Mesenchymal stem cell (in vitro differentiated cells and primary cell): ENCODE measurements around the gene ARIH1.

ENCODE experiments used
- DNase-seq: peaks from one replicate; pipeline ENCODE4 v3.0.0-alpha.2; 2013
- H2AFZ ChIP-seq: one replicate; pipeline ENCODE4 v1.6.1; 2013; ENCODE audit warnings: low read depth, mild to moderate bottlenecking, control low read depth, inconsistent platforms, low read length, moderate library complexity
- H2AK5ac ChIP-seq: 2 replicates; pipeline ENCODE4 v1.6.1; 2013; ENCODE audit warnings: low read length, moderate library complexity, mild to moderate bottlenecking, inconsistent platforms; ENCODE audit not compliant: severe bottlenecking
- H2BK120ac ChIP-seq: one replicate; pipeline ENCODE4 v1.6.1; 2013; ENCODE audit warnings: low read depth, mild to moderate bottlenecking, inconsistent platforms, low read length, moderate library complexity
- H2BK12ac ChIP-seq, 2 experiments: one replicate each; pipeline ENCODE4 v1.6.1; 2013; ENCODE audit warnings: inconsistent platforms in 2 of 2, low read length in 2 of 2, mild to moderate bottlenecking in 2 of 2, moderate library complexity in 2 of 2, control low read depth in 1 of 2
- H2BK15ac ChIP-seq: one replicate; pipeline ENCODE4 v1.6.1; 2013; ENCODE audit warnings: mild to moderate bottlenecking, low read depth, inconsistent platforms; ENCODE audit not compliant: poor library complexity, severe bottlenecking
- H2BK5ac ChIP-seq: 2 replicates; pipeline ENCODE4 v1.6.1; 2013; ENCODE audit warnings: low read depth, mild to moderate bottlenecking, low read length, control low read depth, inconsistent platforms; ENCODE audit not compliant: poor library complexity, severe bottlenecking
- H3K14ac ChIP-seq, 2 experiments: one replicate each; pipeline ENCODE4 v1.6.1; 2013; ENCODE audit warnings: inconsistent platforms in 2 of 2, low read length in 2 of 2, control low read depth in 1 of 2, mild to moderate bottlenecking in 1 of 2, moderate library complexity in 1 of 2
- H3K18ac ChIP-seq, 2 experiments: one replicate each; pipeline ENCODE4 v1.6.1; 2013; ENCODE audit warnings: inconsistent platforms in 2 of 2, low read length in 2 of 2, control low read depth in 1 of 2, low read depth in 1 of 2, mild to moderate bottlenecking in 1 of 2
- H3K23ac ChIP-seq, 2 experiments: one replicate each; pipeline ENCODE4 v1.6.1; 2013; ENCODE audit warnings: inconsistent platforms in 2 of 2, low read length in 2 of 2, mild to moderate bottlenecking in 2 of 2, moderate library complexity in 2 of 2, control low read depth in 1 of 2
- H3K27ac ChIP-seq: 2 replicates; pipeline ENCODE4 v1.5.1; 2013; ENCODE audit warnings: mild to moderate bottlenecking, moderate library complexity, low read length, control low read depth, inconsistent platforms; ENCODE audit not compliant: poor library complexity, severe bottlenecking
- H3K27me3 ChIP-seq, 2 experiments: 2 replicates each; pipeline versions ENCODE4 v1.6.1 to v1.7.0; 2013; ENCODE audit warnings: low read length in 2 of 2, mild to moderate bottlenecking in 2 of 2, moderate library complexity in 2 of 2, control low read depth in 1 of 2, inconsistent platforms in 1 of 2; ENCODE audit not compliant: control insufficient read depth in 1 of 2, insufficient read depth in 1 of 2
- H3K36me3 ChIP-seq, 2 experiments: 2 replicates each; pipeline versions ENCODE4 v1.6.1 to v1.7.0; 2013; ENCODE audit warnings: low read length in 2 of 2, control low read depth in 1 of 2, inconsistent platforms in 1 of 2, low read depth in 1 of 2, mild to moderate bottlenecking in 1 of 2; ENCODE audit not compliant: insufficient read depth in 2 of 2, control insufficient read depth in 1 of 2
- H3K4ac ChIP-seq, 2 experiments: one replicate each; pipeline ENCODE4 v1.6.1; 2013; ENCODE audit warnings: inconsistent platforms in 2 of 2, low read length in 2 of 2, mild to moderate bottlenecking in 2 of 2, moderate library complexity in 2 of 2, control low read depth in 1 of 2, low read depth in 1 of 2
- H3K4me1 ChIP-seq: 2 replicates; pipeline ENCODE4 v1.6.1; 2013; ENCODE audit warnings: low read depth, low read length, control low read depth; ENCODE audit not compliant: control insufficient read depth, insufficient read depth
- H3K4me2 ChIP-seq: 2 replicates; pipeline ENCODE4 v1.6.1; 2013; ENCODE audit warnings: low read length, mild to moderate bottlenecking, inconsistent platforms; ENCODE audit not compliant: poor library complexity, severe bottlenecking
- H3K4me3 ChIP-seq, 2 experiments: 2 replicates each; pipeline versions ENCODE4 v1.5.1 to v1.7.0; 2013; ENCODE audit warnings: low read length in 2 of 2, mild to moderate bottlenecking in 2 of 2, control low read depth in 1 of 2, low read depth in 1 of 2; ENCODE audit not compliant: insufficient read depth in 1 of 2
- H3K79me1 ChIP-seq: replicated peaks from 2 replicates; pipeline ENCODE4 v1.6.1; 2013; ENCODE audit warnings: mild to moderate bottlenecking, control low read depth, low read length, inconsistent platforms; ENCODE audit not compliant: poor library complexity, severe bottlenecking
- H3K9ac ChIP-seq: 2 replicates; pipeline ENCODE4 v1.7.0; 2013; ENCODE audit warnings: mild to moderate bottlenecking, low read length, moderate library complexity
- H3K9me3 ChIP-seq: 2 replicates; pipeline ENCODE4 v1.7.0; 2013; ENCODE audit warnings: mild to moderate bottlenecking, low read length; ENCODE audit not compliant: control insufficient read depth
- H4K8ac ChIP-seq: one replicate; pipeline ENCODE4 v1.6.1; 2013; ENCODE audit warnings: inconsistent platforms, mild to moderate bottlenecking, low read length, moderate library complexity
- H4K91ac ChIP-seq: one replicate; pipeline ENCODE4 v1.6.1; 2013; ENCODE audit warnings: mild to moderate bottlenecking, low read length, inconsistent platforms
- WGBS: methylation state at CpG from one replicate; pipeline ENCODE4 v1.1.7; 2013; ENCODE audit warnings: mixed read lengths; 5-methylcytosine and 5-hydroxymethylcytosine counted together

Gene ARIH1

GRCh38 chr15:72516777-72517176, 42.6 kb downstream of the ARIH1 start:
- H3K4me1 ChIP-seq: no peaks in the 10 kb centered on the region
- H3K18ac ChIP-seq: no peak overlapping the region
- WGBS: 94% methylated on average over 2 of the region's 2 CpGs

GRCh38 chr15:72521682-72522081, 47.6 kb downstream of the ARIH1 start:
- no peak overlapping the region for H4K91ac ChIP-seq
- no CpG with 5 or more reads among the region's 1 CpG for WGBS
- no peaks in the 10 kb centered on the region for H3K27me3 ChIP-seq
- H3K27ac ChIP-seq: no peak overlapping the region
- H2BK120ac ChIP-seq: no peak overlapping the region
- no peaks in the 10 kb centered on the region for H3K9me3 ChIP-seq
- no peak overlapping the region for H3K4me2 ChIP-seq
- H3K79me1 ChIP-seq: peaks cover 15% of the 10 kb centered on the region
- H3K4ac ChIP-seq: no peak overlapping the region
- H2AK5ac ChIP-seq: no peak overlapping the region
- no peak overlapping the region for H3K14ac ChIP-seq
- peaks cover 3% of the 10 kb centered on the region for H3K4me1 ChIP-seq
- H2BK15ac ChIP-seq: no peak overlapping the region
- DNase-seq: no peak
- H2BK12ac ChIP-seq: no peak overlapping the region
- no peak overlapping the region for H3K18ac ChIP-seq
- H3K36me3 ChIP-seq: peaks cover 5 to 35% of the 10 kb centered on the region in 2 experiments
- H3K4me3 ChIP-seq: no peak overlapping the region
- no peak overlapping the region for H2AFZ ChIP-seq
- no peak overlapping the region for H4K8ac ChIP-seq
- no peak overlapping the region for H3K23ac ChIP-seq
- H3K9ac ChIP-seq: no peak overlapping the region
- no peak overlapping the region for H2BK5ac ChIP-seq

More at GRCh38 chr15:72516777-72517176, 42.6 kb downstream of the ARIH1 start:
- Histone ChIP-seq H3K14ac (no peak overlapping the region), H3K4ac (no peak overlapping the region), H3K79me1 (peaks cover 1% of the 10 kb centered on the region), H3K9me3 (no peaks in the 10 kb centered on the region), H3K27me3 (no peaks in the 10 kb centered on the region), H2BK12ac (no peak overlapping the region), H2AK5ac (no peak overlapping the region), H2AFZ (no peak overlapping the region), H2BK5ac (no peak overlapping the region), H3K23ac (no peak overlapping the region), H4K8ac (no peak overlapping the region), H3K27ac (no peak overlapping the region), H3K9ac (no peak overlapping the region), H3K36me3 (peaks cover 0 to 17% of the 10 kb centered on the region in 2 experiments), H2BK120ac (no peak overlapping the region), H3K4me2 (no peak overlapping the region), H4K91ac (no peak overlapping the region), H2BK15ac (no peak overlapping the region), H3K4me3 (no peak overlapping the region)
- no peak for DNase-seq

- Histone ChIP-seq H2AK5ac (no peak overlapping the region), H4K91ac (no peak overlapping the region), H2AFZ (no peak overlapping the region), H3K23ac (no peak overlapping the region), H4K8ac (no peak overlapping the region), H3K4ac (no peak overlapping the region), H3K36me3 (peaks cover 3 to 15% of the 10 kb centered on the region in 2 experiments), H3K9ac (no peak overlapping the region), H2BK120ac (no peak overlapping the region), H2BK15ac (no peak overlapping the region), H3K4me2 (no peak overlapping the region), H3K4me1 (peaks cover 2% of the 10 kb centered on the region), H3K27ac (no peak overlapping the region), H3K4me3 (no peak overlapping the region), H3K27me3 (no peaks in the 10 kb centered on the region), H3K79me1 (peaks cover 9% of the 10 kb centered on the region), H3K9me3 (no peaks in the 10 kb centered on the region), H2BK5ac (no peak overlapping the region), H2BK12ac (no peak overlapping the region), H3K18ac (no peak overlapping the region), H3K14ac (no peak overlapping the region)
- DNase-seq: no peak
- 99% methylated on average over 4 of the region's 5 CpGs for WGBS
Observed at GRCh38 chr15:72532991-72533601, 59.0 kb downstream of the ARIH1 start.

GRCh38 chr15:72534523-72534922, 60.4 kb downstream of the ARIH1 start:
- H3K4me1 ChIP-seq: peaks cover 3% of the 10 kb centered on the region
- H4K8ac ChIP-seq: no peak overlapping the region
- no peak overlapping the region for H3K4me3 ChIP-seq
- no peak overlapping the region for H3K9ac ChIP-seq
- no peak overlapping the region for H3K23ac ChIP-seq
- no peak for DNase-seq
- peaks cover 2% of the 10 kb centered on the region for H3K79me1 ChIP-seq
- no peak overlapping the region for H2AFZ ChIP-seq
- H3K4ac ChIP-seq: no peak overlapping the region
- H3K9me3 ChIP-seq: peaks cover 3% of the 10 kb centered on the region
- no peak overlapping the region for H3K14ac ChIP-seq
- H3K18ac ChIP-seq: no peak overlapping the region
- no peak overlapping the region for H2AK5ac ChIP-seq
- H2BK5ac ChIP-seq: no peak overlapping the region
- no peak overlapping the region for H3K27ac ChIP-seq
- WGBS: 100% methylated on average over 2 of the region's 3 CpGs
- H3K36me3 ChIP-seq: peaks cover 0 to 14% of the 10 kb centered on the region in 2 experiments
- H3K27me3 ChIP-seq: no peaks in the 10 kb centered on the region
- H2BK120ac ChIP-seq: no peak overlapping the region
- H3K4me2 ChIP-seq: no peak overlapping the region
- H2BK15ac ChIP-seq: no peak overlapping the region
- H2BK12ac ChIP-seq: no peak overlapping the region
- H4K91ac ChIP-seq: no peak overlapping the region
